Right cardiac atrium (tissue), 5 donors: ENCODE results near the gene PYURF. TPM values are rescaled to one million over a fixed set of nuclear protein-coding genes. Genes with fewer than 3 reads are reported as not detected.

ENCODE experiments used
- ATAC-seq, 2 donors: fragments of 200-7000 bp; cut with Tn5 transposase; one replicate each; pipeline versions ENCODE4 v1.8.0 to v1.9.1; 2020; ENCODE audit warnings: moderate library complexity in 2 of 2, mild to moderate bottlenecking in 1 of 2
- DNase-seq, 3 donors: peaks; one replicate each; pipeline ENCODE4 v3.0.0-alpha.2; 2020
- H3K27ac ChIP-seq: one replicate; pipeline ENCODE4 v1.5.1; 2013; ENCODE audit warnings: mild to moderate bottlenecking, low read length, control low read depth, moderate library complexity
- H3K27me3 ChIP-seq: one replicate; pipeline ENCODE4 v1.6.1; 2013; ENCODE audit not compliant: control insufficient read depth, insufficient read depth
- H3K4me1 ChIP-seq: one replicate; pipeline ENCODE4 v1.6.1; 2013; ENCODE audit warnings: low read length; ENCODE audit not compliant: control insufficient read depth, insufficient read depth
- H3K4me3 ChIP-seq: one replicate; pipeline ENCODE4 v1.5.1; 2013; ENCODE audit warnings: low read length, control low read depth
- H3K9me3 ChIP-seq: one replicate; pipeline ENCODE4 v1.6.1; 2013; ENCODE audit warnings: low read length; ENCODE audit not compliant: control insufficient read depth
- WGBS: extraction: QIAGEN DNeasy Blood & Tissue Kit; methylation state at CpG from one replicate; pipeline ENCODE4 v1.1.7; 2013; 5-methylcytosine and 5-hydroxymethylcytosine counted together
- intact Hi-C, 4 donors: fragments of 100-400 bp; cut with DNase I; formaldehyde crosslinking; loops; one replicate each; pipeline versions ENCODE4 v1.11.0 to v1.14.0; 2022 to 2023
- polyA plus RNA-seq: library from polyadenylated mRNA; stranded (reverse); fragments of 200-250 nt; gene quantifications from one replicate; pipeline ENCODE4 v1.2.3, GENCODE V29; 2013
- total RNA-seq, 4 donors: library from RNA; stranded (reverse); fragmentation: NEBNext Ultra II Directional; extraction: Animal tissue kit (Norgen Biotek cat#: 25700); gene quantifications; one replicate each; pipeline ENCODE4 v1.2.1, GENCODE V29; 2021
- donor health status: healthy with polysubstance abuse.
- donor health status: DM: no; HTN: yes; CAD: no.
- donor health status: DM: no; HTN: no; CAD: no.
- donor health status: DM: no; HTN: yes; CAD: no; lungs with severe emphysema.
- donor health status: DM: yes; HTN: yes; CAD: no.

PYURF gene
- total and polyA plus RNA-seq, 5 donors, result 56.5 to 97.9 (median 59.2) TPM

- no peaks in the 10 kb centered on the region for H3K27me3 ChIP-seq
- ATAC-seq (no peak), DNase-seq (no peak)
- no peak overlapping the region for H3K27ac ChIP-seq
- 60% methylated on average over 3 of the region's 3 CpGs for WGBS
- H3K9me3 ChIP-seq, result no peaks in the 10 kb centered on the region
- intact Hi-C loops, result loop anchor here (10.0 kb wide), 4 partner anchors 63 to 493 kb away; partner anchors contain the start of gene HERC3 (in 1 of the 4)
- no peak overlapping the region for H3K4me3 ChIP-seq
- H3K4me1 ChIP-seq, result no peaks in the 10 kb centered on the region
These were observed 8.0 kb upstream of the PYURF start for GRCh38 chr4:88531549-88531948.

DNA sequence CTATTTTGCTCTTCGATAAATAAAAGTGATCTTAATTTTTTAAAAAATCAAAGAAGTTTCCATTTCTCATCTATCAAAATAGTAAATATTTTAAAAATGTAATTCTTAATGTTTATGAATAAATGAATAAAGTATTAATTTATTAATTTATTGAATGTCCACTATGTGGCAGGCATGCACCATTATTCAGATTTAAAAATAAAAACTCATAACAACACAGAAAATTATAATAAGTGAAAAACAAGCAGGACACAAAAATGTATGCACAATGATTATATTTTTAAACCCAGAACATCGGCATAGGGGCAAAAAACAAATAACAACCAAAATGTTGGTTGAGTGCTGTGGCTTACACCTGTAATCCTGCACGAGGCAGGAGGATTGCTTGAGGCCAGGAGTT, 5.3 kb upstream of the PYURF start:
- intact Hi-C loops, result no loop called here
- 88% methylated on average over 3 of the region's 3 CpGs for WGBS
- no peaks in the 10 kb centered on the region for H3K9me3 ChIP-seq

DNA sequence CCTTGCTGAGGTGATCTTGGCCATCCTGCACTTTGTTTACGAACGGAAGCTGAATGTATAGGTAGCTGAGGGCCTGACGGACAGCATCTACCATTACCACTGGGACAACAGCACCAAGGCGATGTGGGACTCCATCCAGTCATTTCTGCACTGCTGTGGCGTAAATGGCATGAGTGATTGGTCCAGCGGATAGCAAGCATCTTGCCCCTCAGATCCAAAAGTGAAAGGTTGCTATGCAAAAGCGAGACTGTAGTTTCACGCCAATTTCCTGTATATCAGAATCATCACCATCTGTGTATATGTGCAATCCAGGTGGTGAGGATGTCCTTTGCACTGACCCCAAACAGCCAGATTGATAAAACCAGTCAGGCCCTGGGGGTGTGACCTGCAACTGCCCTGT, 4.2 kb upstream of the PYURF start:
- intact Hi-C loops, result no loop called here

More for the DNA sequence above, 5.3 kb upstream of the PYURF start:
- no peak for ATAC-seq
- no peak for DNase-seq
- H3K4me1 ChIP-seq, result no peaks in the 10 kb centered on the region
- no peak overlapping the region for H3K4me3 ChIP-seq
- no peaks in the 10 kb centered on the region for H3K27me3 ChIP-seq
- no peak overlapping the region for H3K27ac ChIP-seq

DNA sequence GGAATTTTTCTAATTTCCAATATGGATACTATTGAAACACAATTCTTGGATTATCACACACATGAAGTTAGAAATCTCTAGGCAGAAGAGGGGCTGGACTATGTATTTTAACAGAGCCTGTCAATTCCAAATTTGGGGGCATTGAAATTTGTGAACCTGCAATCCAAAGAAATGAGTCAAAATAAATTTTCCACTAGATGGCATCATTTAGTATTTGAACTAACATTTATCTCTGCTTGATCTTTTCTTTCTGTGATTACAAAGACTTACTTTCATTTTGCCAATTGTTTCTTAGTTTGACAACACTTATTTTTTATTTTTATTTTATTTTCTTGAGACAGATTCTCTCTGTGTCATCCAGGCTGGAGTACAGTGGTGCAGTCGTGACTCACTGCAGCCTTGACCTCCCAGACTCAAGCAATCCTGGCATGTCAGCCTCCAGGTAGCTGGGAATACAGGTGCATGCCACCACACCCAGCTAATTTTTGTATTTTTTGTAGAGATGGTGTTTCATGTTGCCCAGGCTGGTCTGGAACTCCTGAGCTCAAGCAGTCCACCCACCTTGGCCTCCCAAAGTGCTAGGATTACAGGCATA, 2.7 kb upstream of the PYURF start:
- H3K9me3 ChIP-seq, result no peaks in the 10 kb centered on the region
- ATAC-seq (no peak), DNase-seq (no peak)
- H3K27ac ChIP-seq, result no peak overlapping the region
- intact Hi-C loops, result no loop called here
- H3K4me1 ChIP-seq, result no peaks in the 10 kb centered on the region
- no peak overlapping the region for H3K4me3 ChIP-seq
- no peaks in the 10 kb centered on the region for H3K27me3 ChIP-seq
- WGBS, result 57% methylated on average over 1 of the region's 1 CpG

More for the DNA sequence above, 4.2 kb upstream of the PYURF start:
- Histone ChIP-seq H3K4me1 (no peaks in the 10 kb centered on the region), H3K27ac (no peak overlapping the region), H3K27me3 (no peaks in the 10 kb centered on the region), H3K4me3 (no peak overlapping the region), H3K9me3 (no peaks in the 10 kb centered on the region)
- ATAC-seq, result no peak
- WGBS, result 92% methylated on average over 8 of the region's 8 CpGs
- DNase-seq, result no peak

- WGBS, result 59% methylated on average over 2 of the region's 2 CpGs
- H3K4me3 ChIP-seq, result peak overlapping the region; percentile 92
- H3K27me3 ChIP-seq, result no peaks in the 10 kb centered on the region
- intact Hi-C loops, result no loop called here
- ATAC-seq (no peak), DNase-seq (no peak)
- H3K27ac ChIP-seq, result peak overlapping the region; percentile 98
- no peaks in the 10 kb centered on the region for H3K9me3 ChIP-seq
- no peaks in the 10 kb centered on the region for H3K4me1 ChIP-seq
These were observed 595 bp upstream of the PYURF start for GRCh38 chr4:88524171-88524570.

DNA sequence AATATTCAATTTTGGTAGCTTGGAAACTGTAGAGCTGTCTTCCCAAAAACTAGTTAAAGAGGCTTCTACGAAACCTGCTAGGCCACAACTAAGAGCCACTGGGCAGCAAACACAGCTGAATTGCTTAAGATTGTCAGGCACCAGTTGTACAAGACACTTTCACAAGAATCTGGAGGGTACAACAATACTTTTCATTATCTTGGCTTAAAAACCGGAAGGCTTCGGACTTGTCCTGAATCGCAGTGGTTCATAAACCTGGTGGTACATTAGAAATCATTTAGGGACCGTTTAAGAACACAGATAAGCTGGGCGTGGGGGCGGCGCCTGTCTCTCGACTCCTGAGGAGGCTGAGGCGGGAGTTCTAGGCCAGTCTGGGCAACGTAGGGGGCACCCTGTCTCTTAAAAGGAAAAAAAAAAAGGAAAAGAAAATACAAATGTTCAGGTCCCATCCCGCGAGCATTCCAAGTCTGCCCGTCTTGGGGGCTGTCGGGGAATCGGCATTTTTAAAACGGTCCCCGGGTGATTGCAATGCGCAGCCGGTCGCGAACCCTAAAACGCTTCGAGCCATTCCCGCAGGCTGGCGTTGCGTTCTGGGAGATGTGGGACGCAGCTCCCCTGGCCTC, 763 bp downstream of the PYURF start:
- ATAC-seq (peak; percentile 54 to 66), DNase-seq (peak; percentile 58 to 83 (median 71))
- Histone ChIP-seq H3K27me3 (no peaks in the 10 kb centered on the region), H3K9me3 (no peaks in the 10 kb centered on the region), H3K4me1 (no peaks in the 10 kb centered on the region), H3K4me3 (peak overlapping the region; percentile 92), H3K27ac (peak overlapping the region; percentile 98)
- intact Hi-C loops, result no loop called here
- 1% methylated on average over 28 of the region's 28 CpGs for WGBS

- Histone ChIP-seq H3K4me1 (no peaks in the 10 kb centered on the region), H3K27me3 (no peaks in the 10 kb centered on the region), H3K4me3 (no peak overlapping the region), H3K27ac (no peak overlapping the region), H3K9me3 (no peaks in the 10 kb centered on the region)
- DNase-seq, result no peak
- 90% methylated on average over 6 of the region's 6 CpGs for WGBS
- ATAC-seq, result no peak
- intact Hi-C loops, result loop anchor here in 3 of 4 donors (5.0 to 10.0 kb wide), 3 partner anchors 152 to 302 kb away; no protein-coding TSS in a partner anchor
These were observed 4.7 kb downstream of the PYURF start for GRCh38 chr4:88518911-88519310.

DNA sequence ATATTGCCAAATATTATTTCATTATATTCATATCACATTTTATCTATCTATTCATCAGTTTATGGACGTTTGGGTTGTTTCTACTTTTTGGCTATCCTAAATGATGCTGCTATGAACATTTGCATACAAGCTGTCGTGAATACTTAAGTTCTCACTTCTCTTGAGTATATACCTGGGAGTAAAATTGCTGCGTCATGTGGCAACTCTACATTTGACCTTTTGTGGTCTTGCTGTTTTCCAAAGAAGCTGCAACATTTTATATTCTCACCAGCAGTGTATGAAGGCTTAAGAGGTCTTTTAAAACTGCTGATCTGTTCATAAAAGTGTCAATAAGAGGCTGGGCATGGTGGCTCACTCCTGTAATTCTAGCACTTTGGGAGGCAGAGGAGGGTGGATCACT, 5.8 kb downstream of the PYURF start:
- Histone ChIP-seq H3K4me1 (no peaks in the 10 kb centered on the region), H3K27me3 (no peaks in the 10 kb centered on the region), H3K27ac (no peak overlapping the region), H3K4me3 (no peak overlapping the region), H3K9me3 (no peaks in the 10 kb centered on the region)
- WGBS, result 69% methylated on average over 3 of the region's 3 CpGs
- intact Hi-C loops, result loop anchor here in 3 of 4 donors (5.0 to 10.0 kb wide), 3 partner anchors 151 to 301 kb away; no protein-coding TSS in a partner anchor
- ATAC-seq (no peak), DNase-seq (no peak)

DNA sequence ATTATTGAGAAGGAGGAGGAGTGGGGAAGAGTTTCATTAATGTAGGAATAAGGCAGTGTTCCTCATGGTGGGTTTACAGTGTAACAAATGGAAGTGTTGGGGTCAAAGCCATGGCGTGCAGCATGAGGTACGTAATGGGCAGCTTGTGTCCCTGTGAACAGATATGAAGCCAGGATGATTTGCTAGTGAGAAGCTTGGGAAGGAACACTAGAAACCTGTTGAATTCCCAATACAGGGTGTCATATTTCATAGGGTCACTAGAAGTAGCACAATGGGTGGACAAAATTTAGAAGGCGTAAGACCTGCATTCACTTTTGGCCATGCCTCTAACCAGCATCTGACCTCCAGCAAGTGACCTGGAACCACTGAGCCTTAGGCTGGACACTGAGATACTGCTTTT, 6.8 kb downstream of the PYURF start:
- H3K4me3 ChIP-seq, result no peak overlapping the region
- ATAC-seq, result no peak
- no peaks in the 10 kb centered on the region for H3K4me1 ChIP-seq
- intact Hi-C loops, result loop anchor here in 3 of 4 donors (5.0 to 10.0 kb wide), 3 partner anchors 149 to 299 kb away; no protein-coding TSS in a partner anchor
- WGBS, result 92% methylated on average over 3 of the region's 3 CpGs
- H3K27me3 ChIP-seq, result no peaks in the 10 kb centered on the region
- no peak for DNase-seq
- no peaks in the 10 kb centered on the region for H3K9me3 ChIP-seq
- no peak overlapping the region for H3K27ac ChIP-seq

DNA sequence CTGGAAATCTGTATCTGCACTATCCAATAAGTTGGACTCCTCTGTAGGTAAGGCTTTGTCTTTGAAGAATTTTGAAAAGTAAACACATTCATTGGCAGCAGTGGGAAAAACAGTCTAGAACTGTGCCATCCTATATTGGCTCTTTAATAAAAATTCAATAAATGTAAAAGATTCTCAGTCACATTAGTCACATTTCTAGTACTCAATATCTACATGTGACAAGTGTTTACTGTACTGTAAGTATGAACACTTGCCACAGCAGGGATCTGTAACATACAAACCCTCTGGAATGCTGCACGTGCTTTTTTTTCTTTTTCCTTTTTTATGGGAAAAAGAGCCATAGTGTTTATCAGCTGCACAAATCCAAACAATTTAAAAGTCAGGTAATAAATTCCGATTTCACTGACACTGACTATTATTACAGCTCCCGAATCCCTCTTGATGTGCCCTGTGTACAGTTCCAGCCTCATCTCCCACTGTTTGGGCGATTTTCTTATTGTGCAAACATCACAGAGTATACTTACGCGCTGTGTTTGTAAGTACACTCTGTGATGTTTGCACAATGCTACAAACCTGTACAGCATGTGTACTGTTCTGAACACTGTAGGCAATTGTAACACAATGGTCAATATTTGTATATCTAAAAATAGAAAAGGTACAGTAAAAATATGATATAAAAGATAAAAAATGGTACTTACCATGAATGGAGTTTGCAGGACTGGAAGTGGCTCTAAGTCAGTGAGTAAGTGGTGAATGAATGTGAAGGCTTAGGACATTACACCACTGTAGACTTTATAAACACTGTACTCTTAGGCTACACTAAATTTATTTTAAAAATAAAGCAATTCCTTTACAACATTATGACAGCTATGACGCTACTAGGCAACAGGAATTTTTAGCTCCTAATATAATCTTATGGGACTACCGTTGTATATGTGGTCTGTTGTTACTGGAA, 8.7 kb downstream of the PYURF start:
- 82% methylated on average over 8 of the region's 8 CpGs for WGBS
- ATAC-seq, result no peak
- no peak overlapping the region for H3K27ac ChIP-seq

More for the DNA sequence above, 8.7 kb downstream of the PYURF start:
- DNase-seq, result no peak
- H3K27me3 ChIP-seq, result no peaks in the 10 kb centered on the region
- no peaks in the 10 kb centered on the region for H3K9me3 ChIP-seq
- intact Hi-C loops, result loop anchor here (2.0 to 10.0 kb wide), 6 partner anchors 148 to 298 kb away; no protein-coding TSS in a partner anchor
- no peaks in the 10 kb centered on the region for H3K4me1 ChIP-seq
- H3K4me3 ChIP-seq, result no peak overlapping the region
